ENCODE results near the gene MYO1B. TPM values are rescaled to one million over a fixed set of nuclear protein-coding genes. Genes with fewer than 3 reads are reported as not detected.
A peak's percentile ranks its signal among the peaks of the same experiment; 100 is the strongest.

Gene MYO1B
- total and polyA plus RNA-seq, 2 of the 4 experiments (the other 2 are of a cell fraction) = 57.2 to 116 TPM

DNA sequence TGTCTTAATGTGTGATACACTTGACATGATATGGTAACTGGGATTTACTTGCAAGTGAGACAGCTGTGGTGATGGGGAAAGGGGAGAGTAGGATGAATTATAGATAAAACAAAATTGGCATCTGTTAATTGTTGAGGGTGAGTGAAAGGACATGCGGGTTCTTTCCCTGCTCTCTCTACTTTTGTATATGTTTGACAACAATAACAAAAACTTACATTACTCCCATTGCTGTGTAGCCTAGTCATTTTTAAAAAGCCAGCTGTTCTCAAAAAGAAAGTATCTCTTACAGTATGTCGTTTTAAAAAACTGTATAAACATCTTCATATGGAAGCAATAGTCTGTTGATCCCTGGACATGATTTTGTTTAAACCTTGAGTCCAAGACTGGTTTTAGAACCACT lies 117.6 kb downstream of the MYO1B start:
- intact Hi-C loops (cut with micrococcal nuclease) (no loop called here), dilution Hi-C loops (cut with HindIII; ENCODE audit: low sequenced_read_pairs, unreplicated experiment) (no loop called here)

More for the DNA sequence above, 117.6 kb downstream of the MYO1B start:
- H3K36me3 ChIP-seq (ENCODE audit: control insufficient read depth, insufficient read depth, low read length) = peaks cover 38% of the 10 kb centered on the region
- peak; percentile 70 for ATAC-seq (ENCODE audit: low read depth)
- H3K27me3 ChIP-seq (ENCODE audit: control insufficient read depth, insufficient read depth, low read length) = no peaks in the 10 kb centered on the region
- H2BK5ac ChIP-seq (ENCODE audit: low read depth, low read length, poor library complexity, severe bottlenecking) = peak overlapping the region; percentile 93
- peak overlapping the region; percentile 80; the same call in 1 of the 2 replicates for H3K18ac ChIP-seq (ENCODE audit: low read depth, low read length)
- H2AK9ac ChIP-seq (replicated peaks; ENCODE audit: low read depth, low read length, poor library complexity) = no peak overlapping the region
- no peak overlapping the region for H4K5ac ChIP-seq (ENCODE audit: low read depth, low read length)
- peaks cover 4% of the 10 kb centered on the region; the same call in 1 of the 2 replicates for H4K20me1 ChIP-seq (ENCODE audit: insufficient read depth, low read length)
- in situ Hi-C loops (cut with MboI; ENCODE audit: low sequenced_read_pairs) = no loop called here
- H2BK15ac ChIP-seq (ENCODE audit: low read depth, low read length) = peak overlapping the region; percentile 27; the same call in 2 of the 3 replicates
- peak overlapping the region; percentile 89; the same call in 1 of the 2 replicates for H2BK120ac ChIP-seq (ENCODE audit: low read depth, low read length)
- peaks cover 38 to 63% of the 10 kb centered on the region in 2 experiments for H3K79me1 ChIP-seq (ENCODE audit: low read depth in 1 of 2, low read length in 2 of 2)
- H2AK5ac ChIP-seq (ENCODE audit: low read depth, low read length) = no peak overlapping the region
- ChIA-PET POLR2A (ENCODE audit: unreplicated experiment) (no interaction called here), CTCF (interaction anchor here (1.1 to 1.5 kb wide), 2 partner anchors 8 to 29 kb away, joined by 3 read pairs; no protein-coding TSS in a partner anchor)
- H3K56ac ChIP-seq (ENCODE audit: extremely low read depth, insufficient read depth, low read length) = peak overlapping the region; percentile 92
- peak overlapping the region; percentile 35 to 69; a peak in 2 of 4 replicates for H4K8ac ChIP-seq (ENCODE audit: low read depth in 2 of 2, low read length in 2 of 2)
- H3K4me2 ChIP-seq (ENCODE audit: low read depth, low read length) = peak overlapping the region; percentile 69; the same call in 1 of the 2 replicates
- H3K9me1 ChIP-seq (ENCODE audit: insufficient read depth, low read length) = peaks cover 31% of the 10 kb centered on the region
- peak overlapping the region; percentile 98; the same call in 1 of the 2 replicates for H3K27ac ChIP-seq (ENCODE audit: insufficient read depth, low read length)
- H3K23ac ChIP-seq (ENCODE audit: low read depth, low read length) = peak overlapping the region; percentile 13
- DNase-seq = peak; percentile 84
- 0 out of 2 replicates have a peak overlapping the region, but pooled peaks have one; percentile 55 for H3K14ac ChIP-seq (replicated peaks; ENCODE audit: low read depth, low read length)
- H2AFZ ChIP-seq (replicated peaks; ENCODE audit: low read length, poor library complexity) = no peak overlapping the region
- H3K4me3 ChIP-seq (ENCODE audit: insufficient read depth, low read depth, low read length) = no peak overlapping the region; the same call in 1 of the 2 replicates
- no peaks in the 10 kb centered on the region for H3K9me3 ChIP-seq (ENCODE audit: control insufficient read depth, insufficient read depth, low read length)
- H3K4me1 ChIP-seq (ENCODE audit: control insufficient read depth, insufficient read depth, low read length) = peaks cover 33% of the 10 kb centered on the region
- peak overlapping the region; percentile 87; the same call in 1 of the 2 replicates for H4K91ac ChIP-seq (ENCODE audit: insufficient read depth, low read depth, low read length)
- no CpG with 5 or more reads among the region's 2 CpGs for WGBS, 2 experiments (ENCODE audit: extremely low coverage in 2 of 2, insufficient read length in 1 of 2)
- no TSS peak for BruUV-seq (replicated peaks)
- no peak overlapping the region for H3K9ac ChIP-seq (ENCODE audit: low read depth, low read length)
- peak overlapping the region; percentile 67; the same call in 1 of the 2 replicates for H3K4ac ChIP-seq (ENCODE audit: low read depth, low read length)
- TF ChIP-seq CHD1 (IDR thresholded peaks at IDR 0.05; ENCODE audit: low read depth, low read length) = no peak
- TF ChIP-seq BHLHE40 (IDR thresholded peaks at IDR 0.05; ENCODE audit: low read depth, low read length) = no peak
- no peak for TF ChIP-seq MAZ (IDR thresholded peaks at IDR 0.05; ENCODE audit: borderline replicate concordance, low read depth, low read length)
- no peak for TF ChIP-seq FOS (IDR thresholded peaks at IDR 0.05; ENCODE audit: low read depth, low read length)
- TF ChIP-seq RCOR1 (IDR thresholded peaks at IDR 0.05; ENCODE audit: insufficient replicate concordance, low read length) = no peak
- no peak for TF ChIP-seq MXI1 (IDR thresholded peaks at IDR 0.05; ENCODE audit: borderline replicate concordance, low read depth, low read length)
- no peak for TF ChIP-seq CEBPB (IDR thresholded peaks at IDR 0.05; ENCODE audit: low read depth, low read length)
- no peak for TF ChIP-seq RFX5 (IDR thresholded peaks at IDR 0.05; ENCODE audit: low read depth, low read length)
- TF ChIP-seq, protein P1, sequence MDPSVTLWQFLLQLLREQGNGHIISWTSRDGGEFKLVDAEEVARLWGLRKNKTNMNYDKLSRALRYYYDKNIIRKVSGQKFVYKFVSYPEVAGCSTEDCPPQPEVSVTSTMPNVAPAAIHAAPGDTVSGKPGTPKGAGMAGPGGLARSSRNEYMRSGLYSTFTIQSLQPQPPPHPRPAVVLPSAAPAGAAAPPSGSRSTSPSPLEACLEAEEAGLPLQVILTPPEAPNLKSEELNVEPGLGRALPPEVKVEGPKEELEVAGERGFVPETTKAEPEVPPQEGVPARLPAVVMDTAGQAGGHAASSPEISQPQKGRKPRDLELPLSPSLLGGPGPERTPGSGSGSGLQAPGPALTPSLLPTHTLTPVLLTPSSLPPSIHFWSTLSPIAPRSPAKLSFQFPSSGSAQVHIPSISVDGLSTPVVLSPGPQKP (IDR thresholded peaks at IDR 0.05; ENCODE audit: borderline replicate concordance, low read depth, low read length) = no peak
- TF ChIP-seq, protein P2, sequence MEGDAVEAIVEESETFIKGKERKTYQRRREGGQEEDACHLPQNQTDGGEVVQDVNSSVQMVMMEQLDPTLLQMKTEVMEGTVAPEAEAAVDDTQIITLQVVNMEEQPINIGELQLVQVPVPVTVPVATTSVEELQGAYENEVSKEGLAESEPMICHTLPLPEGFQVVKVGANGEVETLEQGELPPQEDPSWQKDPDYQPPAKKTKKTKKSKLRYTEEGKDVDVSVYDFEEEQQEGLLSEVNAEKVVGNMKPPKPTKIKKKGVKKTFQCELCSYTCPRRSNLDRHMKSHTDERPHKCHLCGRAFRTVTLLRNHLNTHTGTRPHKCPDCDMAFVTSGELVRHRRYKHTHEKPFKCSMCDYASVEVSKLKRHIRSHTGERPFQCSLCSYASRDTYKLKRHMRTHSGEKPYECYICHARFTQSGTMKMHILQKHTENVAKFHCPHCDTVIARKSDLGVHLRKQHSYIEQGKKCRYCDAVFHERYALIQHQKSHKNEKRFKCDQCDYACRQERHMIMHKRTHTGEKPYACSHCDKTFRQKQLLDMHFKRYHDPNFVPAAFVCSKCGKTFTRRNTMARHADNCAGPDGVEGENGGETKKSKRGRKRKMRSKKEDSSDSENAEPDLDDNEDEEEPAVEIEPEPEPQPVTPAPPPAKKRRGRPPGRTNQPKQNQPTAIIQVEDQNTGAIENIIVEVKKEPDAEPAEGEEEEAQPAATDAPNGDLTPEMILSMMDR (conservative IDR thresholded peaks at IDR 0.05; ENCODE audit: low read depth, low read length) = no peak
- TF ChIP-seq, protein P3, sequence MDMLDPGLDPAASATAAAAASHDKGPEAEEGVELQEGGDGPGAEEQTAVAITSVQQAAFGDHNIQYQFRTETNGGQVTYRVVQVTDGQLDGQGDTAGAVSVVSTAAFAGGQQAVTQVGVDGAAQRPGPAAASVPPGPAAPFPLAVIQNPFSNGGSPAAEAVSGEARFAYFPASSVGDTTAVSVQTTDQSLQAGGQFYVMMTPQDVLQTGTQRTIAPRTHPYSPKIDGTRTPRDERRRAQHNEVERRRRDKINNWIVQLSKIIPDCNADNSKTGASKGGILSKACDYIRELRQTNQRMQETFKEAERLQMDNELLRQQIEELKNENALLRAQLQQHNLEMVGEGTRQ (IDR thresholded peaks at IDR 0.05; ENCODE audit: low read depth, low read length) = no peak
- no peak for TF ChIP-seq RAD21 (IDR thresholded peaks at IDR 0.05; ENCODE audit: low read length)
- TF ChIP-seq POLR2A (IDR thresholded peaks at IDR 0.05; ENCODE audit: low read depth, low read length) = no peak
- TF ChIP-seq NFE2L2 (IDR thresholded peaks at IDR 0.05; ENCODE audit: low read depth, low read length) = no peak
- TF ChIP-seq MAFK (IDR thresholded peaks at IDR 0.05; ENCODE audit: low read depth, low read length) = no peak
- no peak for TF ChIP-seq SMC3 (IDR thresholded peaks at IDR 0.05; ENCODE audit: low read depth, low read length)
- H2BK20ac ChIP-seq (ENCODE audit: low read depth, low read length) = peak overlapping the region; percentile 67; the same call in 1 of the 2 replicates

Measured in IMR-90 (cell line).